PC-3 (cell line): ENCODE data around the gene BMF. TPM values are rescaled to one million over a fixed set of nuclear protein-coding genes. Genes with fewer than 3 reads are reported as not detected.

Experiments
- ATAC-seq: fragments of 200-7000 bp; cut with Tn5 transposase; 2 replicates; pipeline ENCODE4 v1.9.1; 2020; ENCODE audit warnings: mild to moderate bottlenecking, moderate library complexity
- BruUV-seq: library from RNA; stranded (reverse); fragments of 400-500 nt; replicated peaks from 2 replicates; lab custom pipeline; 2021; lab: Mats Ljungman, UMichigan
- CTCF ChIA-PET: fragments of 300-600 bp; sonication (Branson Sonifier 250); formaldehyde crosslinking; loops from one replicate; lab custom pipeline; 2022; ENCODE audit warnings: antibody characterized with exemption; lab: Charles Lee
- POLR2A ChIA-PET: fragments of 300-600 bp; sonication (Branson Sonifier 250); formaldehyde crosslinking; loops from one replicate; lab custom pipeline; 2022; ENCODE audit warnings: antibody characterized with exemption; ENCODE audit not compliant: unreplicated experiment; lab: Charles Lee
- DNase-seq: peaks from one replicate; pipeline ENCODE4 v3.0.0-alpha.2; 2015
- H2AFZ ChIP-seq: fragments of 300-600 bp; sonication (generic); 2 replicates; pipeline ENCODE4 v1.6.0; 2016; ENCODE audit warnings: antibody characterized with exemption, low read length
- H3F3A ChIP-seq: fragments of 300-600 bp; sonication (generic); one replicate; pipeline ENCODE4 v1.6.0; 2017; ENCODE audit warnings: antibody characterized with exemption, low read length, control low read depth, mild to moderate bottlenecking; ENCODE audit not compliant: unreplicated experiment
- H3K27ac ChIP-seq: fragments of 300-600 bp; sonication (generic); 2 replicates; pipeline ENCODE4 v1.5.1; 2016; ENCODE audit warnings: mild to moderate bottlenecking, low read length
- H3K27me3 ChIP-seq: fragments of 300-600 bp; sonication (generic); 2 replicates; pipeline ENCODE4 v1.6.1; 2016; ENCODE audit warnings: low read length, mixed read lengths
- H3K36me3 ChIP-seq: fragments of 300-600 bp; sonication (generic); 2 replicates; pipeline ENCODE4 v1.6.1; 2016; ENCODE audit warnings: low read depth, mixed run types, low read length, mixed read lengths
- H3K4me1 ChIP-seq: fragments of 300-600 bp; sonication (generic); 2 replicates; pipeline ENCODE4 v1.5.1; 2016; ENCODE audit warnings: low read length; ENCODE audit not compliant: insufficient read depth
- H3K4me2 ChIP-seq: fragments of 300-600 bp; sonication (generic); 2 replicates; pipeline ENCODE4 v1.6.0; 2016; ENCODE audit warnings: low read length
- H3K4me3 ChIP-seq: fragments of 300-600 bp; sonication (generic); 2 replicates; pipeline ENCODE4 v1.5.1; 2016; ENCODE audit warnings: mild to moderate bottlenecking, low read length, mixed read lengths
- H3K79me2 ChIP-seq: fragments of 300-600 bp; sonication (generic); 2 replicates; pipeline ENCODE4 v1.6.1; 2017; ENCODE audit warnings: low read length, mixed read lengths
- H3K9ac ChIP-seq: fragments of 300-600 bp; sonication (generic); 2 replicates; pipeline ENCODE4 v1.6.0; 2016; ENCODE audit warnings: mild to moderate bottlenecking, low read length
- H3K9me2 ChIP-seq: fragments of 300-600 bp; sonication (generic); replicated peaks from 2 replicates; pipeline ENCODE4 v1.6.1; 2016; ENCODE audit warnings: mixed run types, low read length, mixed read lengths
- H3K9me3 ChIP-seq: fragments of 300-600 bp; sonication (generic); 2 replicates; pipeline ENCODE4 v1.6.1; 2016; ENCODE audit warnings: low read length, mixed read lengths
- H4K20me1 ChIP-seq: fragments of 300-600 bp; sonication (generic); 2 replicates; pipeline ENCODE4 v1.6.1; 2016; ENCODE audit warnings: low read length, mixed read lengths
- CTCF ChIP-seq: fragments of 300-600 bp; sonication (generic); conservative IDR thresholded peaks from 2 replicates; pipeline ENCODE4 v1.5.1; 2017; ENCODE audit warnings: antibody characterized with exemption, low read depth, mild to moderate bottlenecking, low read length
- EZH2 ChIP-seq: fragments of 300-600 bp; sonication (generic); IDR thresholded peaks from one replicate; pipeline ENCODE4 v1.6.1; 2017; ENCODE audit warnings: antibody characterized with exemption, mild to moderate bottlenecking, low read length; ENCODE audit not compliant: unreplicated experiment
- EZH2phosphoT487 ChIP-seq: fragments of 300-600 bp; sonication (generic); IDR thresholded peaks from 2 replicates; pipeline ENCODE4 v1.6.1; 2018; ENCODE audit warnings: mild to moderate bottlenecking, antibody characterized with exemption, low read length, borderline replicate concordance
- intact Hi-C: fragments of 100-400 bp; cut with micrococcal nuclease; formaldehyde crosslinking; loops from 2 replicates; pipeline ENCODE4 v1.9.0; 2023
- total RNA-seq: library from RNA; depleted of rRNA; stranded (reverse); fragments of >200 nt; gene quantifications from 2 replicates; pipeline ENCODE4 v1.2.3, GENCODE V29; 2014; rRNA removed

The BMF gene
- total RNA-seq, 1 experiment from 2014 or later = 0.95 TPM

- Histone ChIP-seq H3K27me3 (no peaks in the 10 kb centered on the region), H3K9me2 (no peaks in the 10 kb centered on the region), H3K4me2 (peak within 1 kb of the TSS; percentile 81), H3K27ac (peak within 1 kb of the TSS; percentile 39), H3K36me3 (peaks cover 31% of the 10 kb centered on the region), H2AFZ (peak within 1 kb of the TSS; percentile 92), H3K4me1 (peaks cover 8% of the 10 kb centered on the region), H3K4me3 (peak within 1 kb of the TSS; percentile 85), H3K9ac (peak within 1 kb of the TSS; percentile 88), H3K79me2 (peaks cover 34% of the 10 kb centered on the region), H4K20me1 (no peaks in the 10 kb centered on the region), H3F3A (no peaks in the 10 kb centered on the region), H3K9me3 (no peaks in the 10 kb centered on the region)
- CTCF ChIA-PET = interaction anchor here (0.6 to 0.9 kb wide), 2 partner anchors 234 kb away, joined by 3 read pairs; no protein-coding TSS in a partner anchor
- TSS peak; percentile 54 for BruUV-seq
- TF ChIP-seq CTCF (no peak), EZH2phosphoT487 (no peak), EZH2 (no peak)
- POLR2A ChIA-PET = interaction anchor here (0.5 to 0.7 kb wide), 4 partner anchors 58 to 165 kb away, joined by 3 to 4 read pairs (median 3); partner anchors contain the start of gene EIF2AK4
- DNase-seq (peak; percentile 92), ATAC-seq (peak; percentile 96)
- intact Hi-C loops = loop anchor here (5.0 to 10.0 kb wide), 2 partner anchors 62 to 254 kb away; partner anchors contain the start of gene FSIP1
These were observed 69.8 kb downstream of the BMF start, which contains the start of gene SRP14 for GRCh38 chr15:40038638-40039543. SRP14 (minus strand) TSS chr15:40039181; CDS start chr15:40039116, 65 bp downstream.

GRCh38 chr15:40038275-40038637 lies 70.4 kb downstream of the BMF start:
- Histone ChIP-seq H3K27me3 (no peaks in the 10 kb centered on the region), H3K9me2 (no peaks in the 10 kb centered on the region), H3K9ac (peak overlapping the region; percentile 88), H3F3A (no peaks in the 10 kb centered on the region), H2AFZ (peak overlapping the region; percentile 92), H3K4me1 (peaks cover 8% of the 10 kb centered on the region), H3K4me2 (peak overlapping the region; percentile 81), H3K36me3 (peaks cover 34% of the 10 kb centered on the region), H3K9me3 (no peaks in the 10 kb centered on the region), H3K4me3 (peak overlapping the region; percentile 85), H3K79me2 (peaks cover 34% of the 10 kb centered on the region), H3K27ac (peak overlapping the region; percentile 39), H4K20me1 (no peaks in the 10 kb centered on the region)
- TF ChIP-seq EZH2phosphoT487 (no peak), EZH2 (no peak), CTCF (no peak)
- ChIA-PET CTCF (interaction anchor here (0.6 kb wide), 1 partner anchor 234 kb away, joined by 3 read pairs; no protein-coding TSS in a partner anchor), POLR2A (interaction anchor here (0.7 kb wide), 1 partner anchor 165 kb away, joined by 3 read pairs; no protein-coding TSS in a partner anchor)
- intact Hi-C loops = loop anchor here (5.0 to 10.0 kb wide), 2 partner anchors 61 to 253 kb away; partner anchors contain the start of gene FSIP1
- DNase-seq (peak; percentile 19), ATAC-seq (peak; percentile 5)
- BruUV-seq = no TSS peak

Other genes with a start within 250 kb of the BMF start
- 27.8 and 29.0 TPM in 2 replicates for gene GPR176, start 188.6 kb downstream of the BMF start, total RNA-seq
- gene EIF2AK4, start 174.8 kb downstream of the BMF start, total RNA-seq = 76.4 and 76.6 TPM in 2 replicates
- 362 and 378 TPM in 2 replicates for gene SRP14, start 69.7 kb downstream of the BMF start, total RNA-seq
- 73.0 and 96.4 TPM in 2 replicates for gene BUB1B, start 52.2 kb upstream of the BMF start, total RNA-seq
- gene PAK6, start 130.2 kb upstream of the BMF start, total RNA-seq = 30.4 TPM in 2 replicates
- gene ANKRD63, start 174.2 kb upstream of the BMF start, total RNA-seq = 1.2 and 1.4 TPM in 2 replicates
- 1.3 and 3.2 TPM in 2 replicates for gene PLCB2, start 199.1 kb upstream of the BMF start, total RNA-seq
- gene INAFM2, start 214.8 kb upstream of the BMF start, total RNA-seq = 22.1 and 32.1 TPM in 2 replicates
- 56.1 and 101 TPM in 2 replicates for gene CCDC9B, start 232.1 kb upstream of the BMF start, total RNA-seq
- not detected in 2 replicates for gene PHGR1, start 242.2 kb upstream of the BMF start, total RNA-seq
- 0.87 and 2.7 TPM in 2 replicates for gene DISP2, start 249.3 kb upstream of the BMF start, total RNA-seq